ENCODE measurements around the gene RASGRF2.

DNA sequence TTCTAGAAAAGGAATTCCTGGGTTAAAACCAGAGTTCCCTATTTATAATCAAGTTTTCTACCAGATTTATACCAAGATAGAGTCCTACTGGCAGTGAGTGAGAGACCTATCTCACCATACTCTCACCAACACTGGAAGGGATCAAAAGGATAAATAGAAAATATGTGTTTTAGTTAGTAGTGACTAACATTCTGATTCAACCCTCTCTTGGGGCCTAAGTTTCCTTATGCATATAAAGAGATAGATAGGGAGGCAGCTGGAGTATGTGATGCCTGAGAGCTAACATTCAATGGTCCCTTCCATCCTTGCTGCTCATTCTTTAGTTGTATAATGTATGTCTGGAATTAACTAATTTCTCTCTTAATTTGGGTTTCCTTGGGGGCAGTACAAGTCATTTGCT lies 304.9 kb downstream of the RASGRF2 start:
- TF ChIP-seq, protein P1, sequence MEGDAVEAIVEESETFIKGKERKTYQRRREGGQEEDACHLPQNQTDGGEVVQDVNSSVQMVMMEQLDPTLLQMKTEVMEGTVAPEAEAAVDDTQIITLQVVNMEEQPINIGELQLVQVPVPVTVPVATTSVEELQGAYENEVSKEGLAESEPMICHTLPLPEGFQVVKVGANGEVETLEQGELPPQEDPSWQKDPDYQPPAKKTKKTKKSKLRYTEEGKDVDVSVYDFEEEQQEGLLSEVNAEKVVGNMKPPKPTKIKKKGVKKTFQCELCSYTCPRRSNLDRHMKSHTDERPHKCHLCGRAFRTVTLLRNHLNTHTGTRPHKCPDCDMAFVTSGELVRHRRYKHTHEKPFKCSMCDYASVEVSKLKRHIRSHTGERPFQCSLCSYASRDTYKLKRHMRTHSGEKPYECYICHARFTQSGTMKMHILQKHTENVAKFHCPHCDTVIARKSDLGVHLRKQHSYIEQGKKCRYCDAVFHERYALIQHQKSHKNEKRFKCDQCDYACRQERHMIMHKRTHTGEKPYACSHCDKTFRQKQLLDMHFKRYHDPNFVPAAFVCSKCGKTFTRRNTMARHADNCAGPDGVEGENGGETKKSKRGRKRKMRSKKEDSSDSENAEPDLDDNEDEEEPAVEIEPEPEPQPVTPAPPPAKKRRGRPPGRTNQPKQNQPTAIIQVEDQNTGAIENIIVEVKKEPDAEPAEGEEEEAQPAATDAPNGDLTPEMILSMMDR (IDR thresholded peaks at IDR 0.05): no peak
- no peak for TF ChIP-seq TFCP2L1 (CRISPR knock-in tag; IDR thresholded peaks at IDR 0.05)
- no peak for TF ChIP-seq HOXA7 (CRISPR knock-in tag; IDR thresholded peaks at IDR 0.05)
- no peak for TF ChIP-seq NFE2L2 (conservative IDR thresholded peaks at IDR 0.05; ENCODE audit: low read length)
- TF ChIP-seq MAFK (IDR thresholded peaks at IDR 0.05; ENCODE audit: partially characterized antibody): no peak
- TF ChIP-seq, protein P2, sequence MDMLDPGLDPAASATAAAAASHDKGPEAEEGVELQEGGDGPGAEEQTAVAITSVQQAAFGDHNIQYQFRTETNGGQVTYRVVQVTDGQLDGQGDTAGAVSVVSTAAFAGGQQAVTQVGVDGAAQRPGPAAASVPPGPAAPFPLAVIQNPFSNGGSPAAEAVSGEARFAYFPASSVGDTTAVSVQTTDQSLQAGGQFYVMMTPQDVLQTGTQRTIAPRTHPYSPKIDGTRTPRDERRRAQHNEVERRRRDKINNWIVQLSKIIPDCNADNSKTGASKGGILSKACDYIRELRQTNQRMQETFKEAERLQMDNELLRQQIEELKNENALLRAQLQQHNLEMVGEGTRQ (IDR thresholded peaks at IDR 0.05): no peak
- no peak for TF ChIP-seq POLR2A (IDR thresholded peaks at IDR 0.05; ENCODE audit: low read length)
- TF ChIP-seq RNF2 (IDR thresholded peaks at IDR 0.05; ENCODE audit: borderline replicate concordance, low read depth): no peak
- TF ChIP-seq EP300 (IDR thresholded peaks at IDR 0.05): no peak
- no peak for TF ChIP-seq HOXB13 (CRISPR knock-in tag; IDR thresholded peaks at IDR 0.05; ENCODE audit: low read depth)
- TF ChIP-seq, protein P3, sequence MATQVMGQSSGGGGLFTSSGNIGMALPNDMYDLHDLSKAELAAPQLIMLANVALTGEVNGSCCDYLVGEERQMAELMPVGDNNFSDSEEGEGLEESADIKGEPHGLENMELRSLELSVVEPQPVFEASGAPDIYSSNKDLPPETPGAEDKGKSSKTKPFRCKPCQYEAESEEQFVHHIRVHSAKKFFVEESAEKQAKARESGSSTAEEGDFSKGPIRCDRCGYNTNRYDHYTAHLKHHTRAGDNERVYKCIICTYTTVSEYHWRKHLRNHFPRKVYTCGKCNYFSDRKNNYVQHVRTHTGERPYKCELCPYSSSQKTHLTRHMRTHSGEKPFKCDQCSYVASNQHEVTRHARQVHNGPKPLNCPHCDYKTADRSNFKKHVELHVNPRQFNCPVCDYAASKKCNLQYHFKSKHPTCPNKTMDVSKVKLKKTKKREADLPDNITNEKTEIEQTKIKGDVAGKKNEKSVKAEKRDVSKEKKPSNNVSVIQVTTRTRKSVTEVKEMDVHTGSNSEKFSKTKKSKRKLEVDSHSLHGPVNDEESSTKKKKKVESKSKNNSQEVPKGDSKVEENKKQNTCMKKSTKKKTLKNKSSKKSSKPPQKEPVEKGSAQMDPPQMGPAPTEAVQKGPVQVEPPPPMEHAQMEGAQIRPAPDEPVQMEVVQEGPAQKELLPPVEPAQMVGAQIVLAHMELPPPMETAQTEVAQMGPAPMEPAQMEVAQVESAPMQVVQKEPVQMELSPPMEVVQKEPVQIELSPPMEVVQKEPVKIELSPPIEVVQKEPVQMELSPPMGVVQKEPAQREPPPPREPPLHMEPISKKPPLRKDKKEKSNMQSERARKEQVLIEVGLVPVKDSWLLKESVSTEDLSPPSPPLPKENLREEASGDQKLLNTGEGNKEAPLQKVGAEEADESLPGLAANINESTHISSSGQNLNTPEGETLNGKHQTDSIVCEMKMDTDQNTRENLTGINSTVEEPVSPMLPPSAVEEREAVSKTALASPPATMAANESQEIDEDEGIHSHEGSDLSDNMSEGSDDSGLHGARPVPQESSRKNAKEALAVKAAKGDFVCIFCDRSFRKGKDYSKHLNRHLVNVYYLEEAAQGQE (IDR thresholded peaks at IDR 0.05): no peak
- no peak for TF ChIP-seq KDM1A (IDR thresholded peaks at IDR 0.05; ENCODE audit: low read depth)
- TF ChIP-seq JUNB (IDR thresholded peaks at IDR 0.05): no peak

Data from A549 (cell line).